OCI-LY1 (cell line): ENCODE measurements around the gene RGS9.

Source experiments
- CTCF ChIP-seq: fragments of 200-600 bp; sonication (generic), shearing (Covaris generic); IDR thresholded peaks from 2 replicates; pipeline ENCODE4 v1.5.1; 2017; ENCODE audit warnings: mild to moderate bottlenecking, antibody characterized with exemption, low read length, moderate library complexity, mixed read lengths
- EZH2 ChIP-seq: fragments of 200-600 bp; sonication (generic), shearing (Covaris generic); IDR thresholded peaks from 2 replicates; pipeline ENCODE4 v1.8.0; 2017; ENCODE audit warnings: borderline replicate concordance, mixed run types, mild to moderate bottlenecking, antibody characterized with exemption, low read length, moderate library complexity, mixed read lengths

- no peak for TF ChIP-seq CTCF
- no peak for TF ChIP-seq EZH2
Measured at GRCh38 chr17:65156835-65157565, 19.8 kb downstream of the RGS9 start.
